Nephron (organoid): ENCODE data around the gene KCNJ11.

Experiments
- H3K27ac Mint-ChIP-seq, 3 experiments: 2 replicates each; pipeline ENCODE4 v1.8.0; 2020; ENCODE audit warnings: mixed read lengths in 3 of 3, mild to moderate bottlenecking in 2 of 3, moderate library complexity in 1 of 3
- H3K27me3 Mint-ChIP-seq: 2 replicates; pipeline ENCODE4 v1.8.0; 2021; ENCODE audit warnings: low read depth, mild to moderate bottlenecking, moderate library complexity, mixed read lengths
- H3K36me3 Mint-ChIP-seq: 2 replicates; pipeline ENCODE4 v1.8.0; 2020; ENCODE audit warnings: low read depth, mixed read lengths
- H3K4me1 Mint-ChIP-seq: 2 replicates; pipeline ENCODE4 v1.8.0; 2020; ENCODE audit warnings: mixed read lengths
- H3K4me3 Mint-ChIP-seq, 3 experiments: 2 replicates each; pipeline ENCODE4 v1.8.0; 2020; ENCODE audit warnings: mild to moderate bottlenecking in 3 of 3, mixed read lengths in 3 of 3, moderate library complexity in 2 of 3
- H3K9me3 Mint-ChIP-seq: 2 replicates; pipeline ENCODE4 v1.8.0; 2020; ENCODE audit warnings: mixed read lengths
- CTCF ChIP-seq, 3 experiments: fragments of 200-600 bp; sonication (generic); IDR thresholded peaks; one replicate each; pipeline ENCODE4 v1.5.0; 2021; ENCODE audit warnings: antibody characterized with exemption in 3 of 3; ENCODE audit not compliant: unreplicated experiment in 3 of 3

KCNJ11 gene

GRCh38 chr11:17393472-17393871 lies 5.0 kb upstream of the KCNJ11 start:
- Mint-ChIP-seq H3K4me3 (no peak overlapping the region), H3K27me3 (peaks cover 33% of the 10 kb centered on the region), H3K4me1 (no peaks in the 10 kb centered on the region), H3K36me3 (no peaks in the 10 kb centered on the region), H3K27ac (no peak overlapping the region), H3K9me3 (no peaks in the 10 kb centered on the region)
- no peak for TF ChIP-seq CTCF (IDR thresholded peaks at IDR 0.05; ENCODE audit: unreplicated experiment in 3 of 3)

GRCh38 chr11:17392872-17393271 lies 4.4 kb upstream of the KCNJ11 start:
- Mint-ChIP-seq H3K27me3 (peaks cover 39% of the 10 kb centered on the region), H3K36me3 (no peaks in the 10 kb centered on the region), H3K9me3 (no peaks in the 10 kb centered on the region), H3K4me1 (no peaks in the 10 kb centered on the region), H3K27ac (no peak overlapping the region), H3K4me3 (no peak overlapping the region)
- no peak for TF ChIP-seq CTCF (IDR thresholded peaks at IDR 0.05; ENCODE audit: unreplicated experiment in 3 of 3)

GRCh38 chr11:17391493-17392355 lies 3.3 kb upstream of the KCNJ11 start:
- Mint-ChIP-seq H3K27me3 (peaks cover 47% of the 10 kb centered on the region), H3K4me3 (peak overlapping the region in 2 of 3 experiments; percentile 47 to 74), H3K4me1 (no peaks in the 10 kb centered on the region), H3K9me3 (no peaks in the 10 kb centered on the region), H3K36me3 (no peaks in the 10 kb centered on the region), H3K27ac (no peak overlapping the region)
- TF ChIP-seq CTCF (IDR thresholded peaks at IDR 0.05; ENCODE audit: unreplicated experiment in 3 of 3) = no peak

- no peaks in the 10 kb centered on the region for H3K4me1 Mint-ChIP-seq
- H3K27ac Mint-ChIP-seq = peak overlapping the region in 1 of 3 experiments; percentile 36
- H3K36me3 Mint-ChIP-seq = no peaks in the 10 kb centered on the region
- TF ChIP-seq CTCF (IDR thresholded peaks at IDR 0.05; ENCODE audit: unreplicated experiment in 3 of 3) = no peak
- H3K27me3 Mint-ChIP-seq = peaks cover 53% of the 10 kb centered on the region
- peak overlapping the region; percentile 59 to 87 (median 79) for H3K4me3 Mint-ChIP-seq
- H3K9me3 Mint-ChIP-seq = no peaks in the 10 kb centered on the region
Observed at GRCh38 chr11:17389957-17390649, 1.6 kb upstream of the KCNJ11 start.

GRCh38 chr11:17389211-17389956 lies 925 bp upstream of the KCNJ11 start:
- H3K27ac Mint-ChIP-seq = no peak overlapping the region
- no peaks in the 10 kb centered on the region for H3K9me3 Mint-ChIP-seq
- H3K36me3 Mint-ChIP-seq = no peaks in the 10 kb centered on the region
- H3K4me3 Mint-ChIP-seq = peak overlapping the region; percentile 79 to 87 (median 86)
- H3K27me3 Mint-ChIP-seq = peaks cover 53% of the 10 kb centered on the region
- TF ChIP-seq CTCF (IDR thresholded peaks at IDR 0.05; ENCODE audit: unreplicated experiment in 3 of 3) = peak; percentile 77 to 84 (median 78)
- no peaks in the 10 kb centered on the region for H3K4me1 Mint-ChIP-seq
